Hepatocyte (in vitro differentiated cells): ENCODE measurements around the gene ZNF267. TPM values are rescaled to one million over a fixed set of nuclear protein-coding genes. Genes with fewer than 3 reads are reported as not detected.

Experiments
- DNase-seq: peaks from one replicate; pipeline ENCODE4 v3.0.0-alpha.2; 2016; ENCODE audit warnings: low spot score
- H2AFZ ChIP-seq: fragments of 200-600 bp; sonication (generic); 2 replicates; pipeline ENCODE4 v1.6.0; 2016; ENCODE audit warnings: antibody characterized with exemption, mild to moderate bottlenecking
- H3K27ac ChIP-seq: fragments of 200-600 bp; sonication (generic); 2 replicates; pipeline ENCODE4 v1.5.1; 2016; ENCODE audit warnings: mild to moderate bottlenecking
- H3K27me3 ChIP-seq: fragments of 200-600 bp; sonication (generic); 2 replicates; pipeline ENCODE4 v1.6.1; 2016
- H3K36me3 ChIP-seq: fragments of 200-600 bp; sonication (generic); replicated peaks from 2 replicates; pipeline ENCODE4 v1.5.1; 2016; ENCODE audit warnings: low read depth; ENCODE audit not compliant: insufficient read depth
- H3K4me1 ChIP-seq: fragments of 200-600 bp; sonication (generic); 2 replicates; pipeline ENCODE4 v1.5.1; 2016; ENCODE audit warnings: mild to moderate bottlenecking, moderate library complexity; ENCODE audit not compliant: insufficient read depth
- H3K4me2 ChIP-seq: fragments of 200-600 bp; sonication (generic); 2 replicates; pipeline ENCODE4 v1.6.0; 2016
- H3K4me3 ChIP-seq: fragments of 200-600 bp; sonication (generic); 2 replicates; pipeline ENCODE4 v1.5.1; 2016; ENCODE audit warnings: mild to moderate bottlenecking
- H3K79me2 ChIP-seq: fragments of 200-600 bp; sonication (generic); 2 replicates; pipeline ENCODE4 v1.6.0; 2017; ENCODE audit warnings: mild to moderate bottlenecking
- H3K9me2 ChIP-seq: fragments of 200-600 bp; sonication (generic); replicated peaks from 2 replicates; pipeline ENCODE4 v1.6.0; 2017; ENCODE audit warnings: mild to moderate bottlenecking; ENCODE audit not compliant: insufficient read depth
- H3K9me3 ChIP-seq: fragments of 200-600 bp; sonication (generic); 2 replicates; pipeline ENCODE4 v1.5.1; 2016; ENCODE audit warnings: low read depth, mild to moderate bottlenecking
- H4K20me1 ChIP-seq: fragments of 200-600 bp; sonication (generic); 2 replicates; pipeline ENCODE4 v1.6.0; 2016; ENCODE audit warnings: mild to moderate bottlenecking; ENCODE audit not compliant: insufficient read depth, poor library complexity, severe bottlenecking
- EZH2 ChIP-seq: fragments of 200-600 bp; sonication (generic); IDR thresholded peaks from 2 replicates; pipeline ENCODE4 v1.6.1; 2016; ENCODE audit warnings: antibody characterized with exemption, mild to moderate bottlenecking, borderline replicate concordance
- EZH2phosphoT487 ChIP-seq: fragments of 200-600 bp; sonication (generic); IDR thresholded peaks from one replicate; pipeline ENCODE4 v1.6.1; 2018; ENCODE audit warnings: antibody characterized with exemption, mild to moderate bottlenecking, low read depth, moderate library complexity; ENCODE audit not compliant: unreplicated experiment, severe bottlenecking
- WGBS: methylation state at CpG from one replicate; pipeline ENCODE4 v1.1.6; 2016; ENCODE audit warnings: low lambda C conversion rate; ENCODE audit errors: missing lambda C conversion rate; 5-methylcytosine and 5-hydroxymethylcytosine counted together
- polyA plus RNA-seq: library from polyadenylated mRNA; unstranded; fragments of >200 nt; fragmentation: Nextera tagmentation; extraction: Ambion mirVana; gene quantifications from 2 replicates; pipeline ENCODE4 v1.2.1, GENCODE V29; 2016
- total RNA-seq: library from RNA; depleted of rRNA; stranded (reverse); fragments of >200 nt; gene quantifications from 2 replicates; pipeline ENCODE4 v1.2.3, GENCODE V29; 2014
- TF ChIP-seq, protein P1 (sequence below): fragments of 200-600 bp; sonication (generic); IDR thresholded peaks from 2 replicates; pipeline ENCODE4 v1.5.1; 2016; ENCODE audit warnings: antibody characterized with exemption, mild to moderate bottlenecking; ENCODE audit not compliant: poor library complexity

ZNF267 gene
- total and polyA plus RNA-seq, 2 experiments from 2014 or later, result 6.4 to 18.2 TPM

DNA sequence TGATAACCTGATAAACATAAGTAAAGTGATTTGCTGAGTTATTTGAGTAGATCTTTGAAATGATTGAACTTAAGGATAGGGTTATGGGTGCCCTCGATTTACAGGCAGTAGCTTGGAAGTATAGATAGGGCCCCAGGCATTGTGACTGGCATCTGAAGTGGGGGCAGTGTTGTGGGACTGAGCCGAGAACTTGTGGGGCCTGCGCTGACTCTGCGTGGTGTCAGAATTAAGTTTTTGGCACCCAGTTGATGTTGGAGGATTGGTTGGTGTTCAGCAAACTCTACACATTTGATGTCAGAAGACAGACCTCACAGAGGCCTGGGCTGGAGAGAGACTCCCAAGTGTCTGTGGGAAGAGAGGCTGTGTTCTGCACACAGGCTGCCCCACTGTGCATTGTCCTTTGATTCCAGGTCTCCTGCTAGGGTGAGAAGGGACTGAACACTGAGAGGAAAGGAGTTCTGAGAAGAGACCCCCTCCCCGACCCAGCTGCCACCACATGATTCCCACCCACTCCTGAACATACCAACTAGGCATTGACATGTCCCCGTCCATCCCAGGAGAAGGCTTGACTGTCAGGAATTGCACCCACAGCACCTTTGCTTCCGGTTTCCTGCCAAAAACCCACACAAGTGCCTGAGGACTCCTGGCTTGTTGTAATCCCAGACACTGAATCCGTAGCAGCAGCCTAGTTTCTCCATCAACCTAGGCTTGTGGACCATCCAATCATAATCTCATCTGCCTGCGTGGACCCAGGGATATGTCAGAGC, 4.5 kb downstream of the ZNF267 start:
- Histone ChIP-seq H3K79me2 (peaks cover 87% of the 10 kb centered on the region), H3K27me3 (no peaks in the 10 kb centered on the region), H3K9me2 (no peaks in the 10 kb centered on the region), H2AFZ (no peak overlapping the region), H3K4me2 (peak overlapping the region; percentile 85), H3K4me1 (peaks cover 31% of the 10 kb centered on the region), H3K9me3 (no peaks in the 10 kb centered on the region), H3K36me3 (no peaks in the 10 kb centered on the region), H3K4me3 (no peak overlapping the region), H3K27ac (peak overlapping the region; percentile 98), H4K20me1 (peaks cover 3% of the 10 kb centered on the region)
- DNase-seq, result no peak
- 92% methylated on average over 9 of the region's 9 CpGs for WGBS
- TF ChIP-seq, protein P1, sequence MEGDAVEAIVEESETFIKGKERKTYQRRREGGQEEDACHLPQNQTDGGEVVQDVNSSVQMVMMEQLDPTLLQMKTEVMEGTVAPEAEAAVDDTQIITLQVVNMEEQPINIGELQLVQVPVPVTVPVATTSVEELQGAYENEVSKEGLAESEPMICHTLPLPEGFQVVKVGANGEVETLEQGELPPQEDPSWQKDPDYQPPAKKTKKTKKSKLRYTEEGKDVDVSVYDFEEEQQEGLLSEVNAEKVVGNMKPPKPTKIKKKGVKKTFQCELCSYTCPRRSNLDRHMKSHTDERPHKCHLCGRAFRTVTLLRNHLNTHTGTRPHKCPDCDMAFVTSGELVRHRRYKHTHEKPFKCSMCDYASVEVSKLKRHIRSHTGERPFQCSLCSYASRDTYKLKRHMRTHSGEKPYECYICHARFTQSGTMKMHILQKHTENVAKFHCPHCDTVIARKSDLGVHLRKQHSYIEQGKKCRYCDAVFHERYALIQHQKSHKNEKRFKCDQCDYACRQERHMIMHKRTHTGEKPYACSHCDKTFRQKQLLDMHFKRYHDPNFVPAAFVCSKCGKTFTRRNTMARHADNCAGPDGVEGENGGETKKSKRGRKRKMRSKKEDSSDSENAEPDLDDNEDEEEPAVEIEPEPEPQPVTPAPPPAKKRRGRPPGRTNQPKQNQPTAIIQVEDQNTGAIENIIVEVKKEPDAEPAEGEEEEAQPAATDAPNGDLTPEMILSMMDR, result no peak
- no peak for TF ChIP-seq EZH2
- no peak for TF ChIP-seq EZH2phosphoT487

DNA sequence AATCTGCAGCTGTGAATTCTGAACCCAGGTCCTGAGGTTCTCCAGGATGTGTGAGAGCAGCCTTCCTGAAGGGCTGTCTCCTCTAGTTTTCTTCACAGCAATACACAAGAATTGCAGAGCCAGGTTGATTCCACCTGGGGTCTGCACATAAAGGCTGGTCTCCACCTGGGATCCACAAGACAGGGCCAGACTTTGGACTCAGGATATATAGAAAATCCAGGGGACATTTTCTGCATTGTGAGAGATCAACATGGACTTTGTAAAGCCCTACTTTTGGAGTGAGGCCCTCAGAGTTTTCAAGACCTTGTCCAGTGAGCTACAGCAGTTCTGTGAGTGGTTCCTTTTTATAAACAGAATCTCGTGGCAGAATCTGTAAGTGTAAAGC, 6.3 kb downstream of the ZNF267 start:
- TF ChIP-seq EZH2, result no peak
- TF ChIP-seq, protein P1, result no peak
- TF ChIP-seq EZH2phosphoT487, result no peak
- Histone ChIP-seq H3K27me3 (no peaks in the 10 kb centered on the region), H3K27ac (peak overlapping the region; percentile 53), H3K36me3 (no peaks in the 10 kb centered on the region), H4K20me1 (peaks cover 3% of the 10 kb centered on the region), H3K4me2 (no peak overlapping the region), H3K9me2 (no peaks in the 10 kb centered on the region), H3K9me3 (no peaks in the 10 kb centered on the region), H3K79me2 (peaks cover 96% of the 10 kb centered on the region), H3K4me3 (no peak overlapping the region), H3K4me1 (peaks cover 29% of the 10 kb centered on the region), H2AFZ (no peak overlapping the region)
- no peak for DNase-seq
- 35% methylated on average over 1 of the region's 1 CpG for WGBS

DNA sequence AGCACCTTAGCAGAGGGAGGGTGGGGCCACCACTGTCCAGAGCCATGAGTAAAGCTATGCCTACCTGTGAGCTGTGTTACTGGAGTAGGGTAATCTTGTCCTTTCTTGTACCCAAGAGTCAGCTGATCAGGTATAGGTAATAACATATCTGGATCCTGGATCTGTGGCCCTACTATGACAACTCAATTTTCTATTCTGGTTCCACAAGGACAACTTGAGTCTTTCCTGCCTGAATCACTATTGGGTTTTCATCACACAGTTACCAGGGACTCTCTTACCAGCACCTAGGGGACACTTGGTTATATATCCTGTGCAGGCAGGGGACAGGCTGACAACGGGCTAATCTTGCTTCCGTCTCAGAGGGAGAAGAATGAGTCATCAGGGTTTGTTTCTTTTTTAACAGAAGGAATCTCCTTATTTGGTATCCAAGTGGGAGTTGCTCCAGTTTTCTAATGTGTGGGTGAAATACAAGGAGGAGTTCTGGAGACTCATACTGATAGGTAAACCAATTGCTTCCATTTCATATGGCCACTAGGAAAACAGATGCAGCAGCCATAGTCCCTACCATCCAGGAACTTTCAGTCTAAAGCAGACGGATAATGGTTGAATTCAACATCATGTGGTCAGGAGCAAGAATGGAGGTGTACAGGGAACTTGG, 6.8 kb downstream of the ZNF267 start:
- no peaks in the 10 kb centered on the region for H3K36me3 ChIP-seq
- H3K27ac ChIP-seq, result peak overlapping the region; percentile 53
- H4K20me1 ChIP-seq, result peaks cover 3% of the 10 kb centered on the region
- no peaks in the 10 kb centered on the region for H3K9me3 ChIP-seq
- H3K4me1 ChIP-seq, result peaks cover 24% of the 10 kb centered on the region
- H3K4me2 ChIP-seq, result no peak overlapping the region
- WGBS, result 58% methylated on average over 3 of the region's 3 CpGs
- peak; percentile 38 for DNase-seq
- no peak overlapping the region for H3K4me3 ChIP-seq
- H2AFZ ChIP-seq, result no peak overlapping the region
- no peaks in the 10 kb centered on the region for H3K27me3 ChIP-seq
- H3K79me2 ChIP-seq, result peaks cover 96% of the 10 kb centered on the region
- no peak for TF ChIP-seq EZH2
- TF ChIP-seq, protein P1, result no peak
- no peak for TF ChIP-seq EZH2phosphoT487
- no peaks in the 10 kb centered on the region for H3K9me2 ChIP-seq
